BLaER1 treated with 17β-estradiol and CSF1 and Interleukin-3, amounts not matched to agents 10 nM and 100 nM (cell line): Measurements from ENCODE around the gene RAB6D.
A peak's percentile ranks its signal among the peaks of the same experiment; 100 is the strongest.
"Not testable (repeated sequence)": the region's sequence is repeated elsewhere in the genome, so short reads cannot be mapped to it uniquely, and the experiment has no call there.

Source experiments
- H3K27ac ChIP-seq, 11 experiments: shearing (Covaris generic); formaldehyde crosslinking; 2 replicates each; pipeline ENCODE4 v1.8.1; 2022
- H3K27me3 ChIP-seq, 11 experiments: shearing (Covaris generic); formaldehyde crosslinking; 2 replicates each; pipeline ENCODE4 v1.8.1; 2022
- H3K36me3 ChIP-seq, 11 experiments: shearing (Covaris generic); formaldehyde crosslinking; 2 replicates each; pipeline ENCODE4 v1.8.1; 2022
- H3K4me1 ChIP-seq, 10 experiments: shearing (Covaris generic); formaldehyde crosslinking; 2 replicates each; pipeline ENCODE4 v1.8.1; 2022
- H3K4me2 ChIP-seq, 11 experiments: shearing (Covaris generic); formaldehyde crosslinking; 2 replicates each; pipeline ENCODE4 v1.8.1; 2022
- H3K4me3 ChIP-seq, 10 experiments: shearing (Covaris generic); formaldehyde crosslinking; 2 replicates each; pipeline ENCODE4 v1.8.1; 2022
- H3K9ac ChIP-seq, 11 experiments: shearing (Covaris generic); formaldehyde crosslinking; 2 replicates each; pipeline ENCODE4 v1.8.1; 2022
- H3K9me3 ChIP-seq, 11 experiments: shearing (Covaris generic); formaldehyde crosslinking; replicated peaks in 1 of 11; 2 replicates each; pipeline ENCODE4 v1.8.1; 2022
- H4K20me1 ChIP-seq, 11 experiments: shearing (Covaris generic); formaldehyde crosslinking; 2 replicates each; pipeline ENCODE4 v1.8.1; 2022
- Cebpa-rat ChIP-seq, 11 experiments: shearing (Covaris generic); IDR thresholded peaks; 2 replicates each; pipeline ENCODE4 v1.8.1; 2022

The RAB6D gene

GRCh38 chr2:131363703-131364186 is at the start of gene RAB6D:
Gene RAB6D, minus strand, starts transcription at chr2:131364168. Its CDS starts 448 bp downstream, at chr2:131363720.
- not testable (repeated sequence) for H3K27ac ChIP-seq, H3K9ac ChIP-seq

GRCh38 chr2:131413148-131413747 is 49.3 kb upstream of the RAB6D start:
- no peaks in the 10 kb centered on the region for H3K4me1 ChIP-seq
- no peak for TF ChIP-seq Cebpa-rat (IDR thresholded peaks at IDR 0.05)
- no peaks in the 10 kb centered on the region for H4K20me1 ChIP-seq
- H3K27ac ChIP-seq = no peak overlapping the region
- H3K27me3 ChIP-seq = no peaks in the 10 kb centered on the region
- H3K4me3 ChIP-seq = no peak overlapping the region
- no peaks in the 10 kb centered on the region for H3K36me3 ChIP-seq
- no peaks in the 10 kb centered on the region for H3K9me3 ChIP-seq
- no peak overlapping the region; a peak in 1 of 22 replicates for H3K9ac ChIP-seq
- no peak overlapping the region for H3K4me2 ChIP-seq

More at GRCh38 chr2:131363703-131364186, at the start of gene RAB6D:
- H4K20me1 ChIP-seq, H3K4me1 ChIP-seq, H3K36me3 ChIP-seq, H3K4me2 ChIP-seq, H3K9me3 ChIP-seq, H3K4me3 ChIP-seq, H3K27me3 ChIP-seq: not testable (repeated sequence)

GRCh38 chr2:131410173-131410572 is 46.2 kb upstream of the RAB6D start:
- no peaks in the 10 kb centered on the region for H3K27me3 ChIP-seq
- no peaks in the 10 kb centered on the region for H3K36me3 ChIP-seq
- no peak overlapping the region for H3K4me3 ChIP-seq
- no peaks in the 10 kb centered on the region for H3K9me3 ChIP-seq
- no peak for TF ChIP-seq Cebpa-rat (IDR thresholded peaks at IDR 0.05)
- no peak overlapping the region for H3K4me2 ChIP-seq
- no peaks in the 10 kb centered on the region for H4K20me1 ChIP-seq
- H3K27ac ChIP-seq = no peak overlapping the region
- H3K4me1 ChIP-seq = no peaks in the 10 kb centered on the region
- no peak overlapping the region for H3K9ac ChIP-seq

GRCh38 chr2:131408778-131409177 is 44.8 kb upstream of the RAB6D start:
- Histone ChIP-seq H3K4me1 (no peaks in the 10 kb centered on the region), H3K9ac (no peak overlapping the region), H3K27me3 (no peaks in the 10 kb centered on the region), H3K4me3 (no peak overlapping the region), H3K36me3 (no peaks in the 10 kb centered on the region), H4K20me1 (no peaks in the 10 kb centered on the region), H3K9me3 (no peaks in the 10 kb centered on the region), H3K27ac (no peak overlapping the region), H3K4me2 (no peak overlapping the region)
- TF ChIP-seq Cebpa-rat (IDR thresholded peaks at IDR 0.05) = no peak

- Histone ChIP-seq H3K4me2 (no peak overlapping the region), H3K27ac (no peak overlapping the region), H3K9ac (no peak overlapping the region), H3K9me3 (no peaks in the 10 kb centered on the region), H3K27me3 (no peaks in the 10 kb centered on the region), H3K4me3 (no peak overlapping the region), H4K20me1 (no peaks in the 10 kb centered on the region), H3K36me3 (no peaks in the 10 kb centered on the region), H3K4me1 (no peaks in the 10 kb centered on the region)
- TF ChIP-seq Cebpa-rat (IDR thresholded peaks at IDR 0.05) = no peak
Observed at GRCh38 chr2:131408207-131408606, 44.2 kb upstream of the RAB6D start.

- H4K20me1 ChIP-seq = no peaks in the 10 kb centered on the region
- H3K4me2 ChIP-seq = 0 out of 22 replicates have a peak overlapping the region, but pooled peaks of 1 of the 11 experiments have one; percentile 7
- no peaks in the 10 kb centered on the region for H3K4me1 ChIP-seq
- H3K4me3 ChIP-seq = no peak overlapping the region
- H3K9ac ChIP-seq = no peak overlapping the region
- TF ChIP-seq Cebpa-rat (IDR thresholded peaks at IDR 0.05) = no peak
- H3K36me3 ChIP-seq = no peaks in the 10 kb centered on the region
- no peak overlapping the region for H3K27ac ChIP-seq
- H3K27me3 ChIP-seq = no peaks in the 10 kb centered on the region
- H3K9me3 ChIP-seq = no peaks in the 10 kb centered on the region
Observed at GRCh38 chr2:131404753-131405152, 40.8 kb upstream of the RAB6D start.

GRCh38 chr2:131402320-131403039 is 38.5 kb upstream of the RAB6D start:
- Histone ChIP-seq H3K9me3 (no peaks in the 10 kb centered on the region), H3K4me3 (no peak overlapping the region), H3K27ac (no peak overlapping the region), H4K20me1 (no peaks in the 10 kb centered on the region), H3K4me2 (no peak overlapping the region), H3K36me3 (no peaks in the 10 kb centered on the region), H3K27me3 (no peaks in the 10 kb centered on the region), H3K4me1 (no peaks in the 10 kb centered on the region), H3K9ac (no peak overlapping the region)
- no peak for TF ChIP-seq Cebpa-rat (IDR thresholded peaks at IDR 0.05)

GRCh38 chr2:131400849-131401248 is 36.9 kb upstream of the RAB6D start:
- Histone ChIP-seq H3K27ac (no peak overlapping the region), H3K9me3 (no peaks in the 10 kb centered on the region), H3K9ac (no peak overlapping the region), H3K4me2 (no peak overlapping the region), H3K27me3 (no peaks in the 10 kb centered on the region), H3K36me3 (no peaks in the 10 kb centered on the region), H3K4me3 (no peak overlapping the region), H4K20me1 (no peaks in the 10 kb centered on the region), H3K4me1 (no peaks in the 10 kb centered on the region)
- no peak for TF ChIP-seq Cebpa-rat (IDR thresholded peaks at IDR 0.05)

- not testable (repeated sequence) for H3K27me3 ChIP-seq, H4K20me1 ChIP-seq, H3K4me1 ChIP-seq, H3K27ac ChIP-seq, H3K9me3 ChIP-seq, H3K9ac ChIP-seq, H3K4me2 ChIP-seq, H3K36me3 ChIP-seq, H3K4me3 ChIP-seq
Observed at GRCh38 chr2:131400441-131400840, 36.5 kb upstream of the RAB6D start.

GRCh38 chr2:131396209-131396608 is 32.2 kb upstream of the RAB6D start:
- H3K9me3 ChIP-seq, H3K36me3 ChIP-seq, H3K4me1 ChIP-seq, H4K20me1 ChIP-seq, H3K4me3 ChIP-seq, H3K27ac ChIP-seq, H3K4me2 ChIP-seq, H3K27me3 ChIP-seq, H3K9ac ChIP-seq: not testable (repeated sequence)

GRCh38 chr2:131395024-131395645 is 31.2 kb upstream of the RAB6D start:
- not testable (repeated sequence) for H3K4me3 ChIP-seq, H3K27ac ChIP-seq, H3K27me3 ChIP-seq, H3K4me1 ChIP-seq, H3K9ac ChIP-seq, H4K20me1 ChIP-seq, H3K9me3 ChIP-seq, H3K36me3 ChIP-seq, H3K4me2 ChIP-seq
